Vagina (tissue), 2 donors: ENCODE results near the gene DEFB125.

Source experiments
- POLR2A ChIP-seq, 2 donors: fragments of 450-650 bp; IDR thresholded peaks; one replicate each; pipeline ENCODE4 v1.6.1; 2017; ENCODE audit warnings: antibody characterized with exemption in 2 of 2, mild to moderate bottlenecking in 2 of 2, moderate library complexity in 2 of 2
- POLR2AphosphoS5 ChIP-seq, 2 donors: sonication (generic); formaldehyde crosslinking; IDR thresholded peaks; one replicate each; pipeline ENCODE4 v1.9.0; 2017; ENCODE audit warnings: antibody characterized with exemption in 2 of 2, mild to moderate bottlenecking in 2 of 2, low read depth in 1 of 2; ENCODE audit not compliant: insufficient read depth in 1 of 2
- TF ChIP-seq, protein P1 (sequence below), 3 experiments: fragments of 450-650 bp in 2 of 3; fragments of 200-600 bp in 1 of 3; sonication (generic) in 1 of 3; IDR thresholded peaks; one replicate each; pipeline ENCODE4 v1.5.1; 2017 to 2019; ENCODE audit warnings: antibody characterized with exemption in 3 of 3, mild to moderate bottlenecking in 2 of 3, moderate library complexity in 2 of 3

DNA sequence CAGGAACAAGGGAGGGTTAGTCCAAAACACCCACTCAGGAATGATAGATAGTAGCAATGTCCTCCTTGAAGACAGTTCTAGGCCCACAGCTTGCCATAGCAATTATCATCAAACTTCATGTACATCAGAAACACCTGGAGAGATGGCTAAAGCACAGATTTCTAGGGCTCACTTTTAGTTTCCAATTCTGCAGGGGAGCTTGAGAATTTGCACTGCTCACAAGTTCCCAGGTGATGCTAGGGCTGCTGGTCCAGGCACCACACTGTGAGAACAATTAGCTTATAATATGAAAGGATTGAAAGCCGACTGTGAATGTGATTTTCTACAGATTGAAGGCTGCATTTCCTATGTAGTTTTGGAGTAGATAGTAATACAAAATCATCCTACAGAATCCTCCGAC lies 58.4 kb downstream of the DEFB125 start:
- TF ChIP-seq, protein P1, sequence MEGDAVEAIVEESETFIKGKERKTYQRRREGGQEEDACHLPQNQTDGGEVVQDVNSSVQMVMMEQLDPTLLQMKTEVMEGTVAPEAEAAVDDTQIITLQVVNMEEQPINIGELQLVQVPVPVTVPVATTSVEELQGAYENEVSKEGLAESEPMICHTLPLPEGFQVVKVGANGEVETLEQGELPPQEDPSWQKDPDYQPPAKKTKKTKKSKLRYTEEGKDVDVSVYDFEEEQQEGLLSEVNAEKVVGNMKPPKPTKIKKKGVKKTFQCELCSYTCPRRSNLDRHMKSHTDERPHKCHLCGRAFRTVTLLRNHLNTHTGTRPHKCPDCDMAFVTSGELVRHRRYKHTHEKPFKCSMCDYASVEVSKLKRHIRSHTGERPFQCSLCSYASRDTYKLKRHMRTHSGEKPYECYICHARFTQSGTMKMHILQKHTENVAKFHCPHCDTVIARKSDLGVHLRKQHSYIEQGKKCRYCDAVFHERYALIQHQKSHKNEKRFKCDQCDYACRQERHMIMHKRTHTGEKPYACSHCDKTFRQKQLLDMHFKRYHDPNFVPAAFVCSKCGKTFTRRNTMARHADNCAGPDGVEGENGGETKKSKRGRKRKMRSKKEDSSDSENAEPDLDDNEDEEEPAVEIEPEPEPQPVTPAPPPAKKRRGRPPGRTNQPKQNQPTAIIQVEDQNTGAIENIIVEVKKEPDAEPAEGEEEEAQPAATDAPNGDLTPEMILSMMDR (IDR thresholded peaks at IDR 0.05): no peak
- no peak for TF ChIP-seq POLR2A (IDR thresholded peaks at IDR 0.05)
- TF ChIP-seq POLR2AphosphoS5 (IDR thresholded peaks at IDR 0.05; ENCODE audit: insufficient read depth in 1 of 2, low read depth in 1 of 2): no peak
